GM12878 (cell line): ENCODE results near the gene CFAP141. TPM values are rescaled to one million over a fixed set of nuclear protein-coding genes. Genes with fewer than 3 reads are reported as not detected.

Experiments used
- ATAC-seq: fragments of 200-7000 bp; cut with Tn5 transposase; 3 replicates; pipeline ENCODE4 v1.9.1; 2020; ENCODE audit warnings: mild to moderate bottlenecking, moderate library complexity
- BruUV-seq: library from RNA; stranded (reverse); fragments of 400-500 nt; replicated peaks from 2 replicates; lab custom pipeline; 2021; lab: Mats Ljungman, UMichigan
- CTCF ChIA-PET: fragments of 300-600 bp; sonication (Branson Sonifier 250); formaldehyde crosslinking; extraction: SDS; loops from one replicate; lab custom pipeline; 2021; ENCODE audit warnings: inconsistent platforms; lab: Yijun Ruan, JAX
- POLR2A ChIA-PET: fragments of 350-600 bp; formaldehyde crosslinking; extraction: SDS; loops from one replicate; lab custom pipeline; 2021; ENCODE audit warnings: inconsistent platforms; lab: Charles Lee
- RAD21 ChIA-PET: fragments of 300-600 bp; sonication (Branson Sonifier 250); formaldehyde crosslinking; loops from one replicate; lab custom pipeline; 2023; ENCODE audit warnings: antibody characterized with exemption; ENCODE audit not compliant: unreplicated experiment; lab: Charles Lee
- SMC1A ChIA-PET: fragments of 300-600 bp; sonication (Branson Sonifier 250); formaldehyde crosslinking; loops from one replicate; lab custom pipeline; 2023; ENCODE audit not compliant: unreplicated experiment, uncharacterized antibody; lab: Charles Lee
- DNase-seq: peaks from one replicate; pipeline ENCODE4 v3.0.0-alpha.2; 2011; ENCODE audit warnings: low read depth, low spot score
- FAIRE-seq: peaks from 3 replicates; lab custom pipeline; 2011; peaks lifted over from hg19 to GRCh38; lab: Jason Lieb, UNC
- H2AFZ ChIP-seq: 2 replicates; pipeline ENCODE4 v1.6.0; 2011; ENCODE audit warnings: low read depth, low read length, control low read depth; ENCODE audit not compliant: control insufficient read depth
- H3K27ac ChIP-seq: 2 replicates; pipeline ENCODE4 v1.5.1; 2011; ENCODE audit warnings: control low read depth; ENCODE audit not compliant: control insufficient read depth, insufficient read depth
- H3K27me3 ChIP-seq, 2 experiments: replicated peaks in 1 of 2; 2 replicates each; pipeline versions ENCODE4 v1.6.0 to v1.6.1; 2011; ENCODE audit warnings: low read length in 1 of 2; ENCODE audit not compliant: control insufficient read depth in 2 of 2, insufficient read depth in 2 of 2
- H3K36me3 ChIP-seq, 2 experiments: 2 replicates each; pipeline ENCODE4 v1.5.1; 2011; ENCODE audit warnings: low read length in 1 of 2; ENCODE audit not compliant: control insufficient read depth in 2 of 2, insufficient read depth in 2 of 2
- H3K4me1 ChIP-seq: 2 replicates; pipeline ENCODE4 v1.6.1; 2011; ENCODE audit warnings: mild to moderate bottlenecking, low read length, moderate library complexity, mixed read lengths; ENCODE audit not compliant: control insufficient read depth, insufficient read depth
- H3K4me2 ChIP-seq: 2 replicates; pipeline ENCODE4 v1.6.0; 2011; ENCODE audit warnings: control low read depth; ENCODE audit not compliant: control insufficient read depth, insufficient read depth
- H3K4me3 ChIP-seq: fragments of 200-600 bp; sonication (generic); 2 replicates; pipeline ENCODE4 v1.5.1; 2016
- H3K79me2 ChIP-seq: 2 replicates; pipeline ENCODE4 v1.6.0; 2011; ENCODE audit warnings: low read length; ENCODE audit not compliant: control insufficient read depth, insufficient read depth
- H3K9ac ChIP-seq: 2 replicates; pipeline ENCODE4 v1.8.0; 2011; ENCODE audit warnings: low read length, control low read depth, mixed read lengths; ENCODE audit not compliant: control insufficient read depth, insufficient read depth
- H3K9me3 ChIP-seq: replicated peaks from 3 replicates; pipeline ENCODE4 v1.5.1; 2011; ENCODE audit warnings: mild to moderate bottlenecking, low read length; ENCODE audit not compliant: control insufficient read depth, insufficient read depth
- H4K20me1 ChIP-seq: 2 replicates; pipeline ENCODE4 v1.6.0; 2011; ENCODE audit not compliant: control insufficient read depth, insufficient read depth
- DPF2 ChIP-seq: fragments of 450-650 bp; IDR thresholded peaks from 2 replicates; pipeline ENCODE4 v1.6.1; 2017; ENCODE audit warnings: mild to moderate bottlenecking
- FOS ChIP-seq: IDR thresholded peaks from 3 replicates; pipeline ENCODE4 v1.6.1; 2011; ENCODE audit warnings: borderline replicate concordance; ENCODE audit not compliant: insufficient read length; ENCODE audit errors: extremely low read depth
- HDAC2 ChIP-seq: fragments of 200-600 bp; sonication (generic); IDR thresholded peaks from 2 replicates; pipeline ENCODE4 v1.6.1; 2017
- KLF5 ChIP-seq: fragments of 450-650 bp; IDR thresholded peaks from 2 replicates; pipeline ENCODE4 v1.6.1; 2014; ENCODE audit warnings: mild to moderate bottlenecking; ENCODE audit not compliant: partially characterized antibody
- NRF1 ChIP-seq: conservative IDR thresholded peaks from 2 replicates; pipeline ENCODE4 v1.6.1; 2011; ENCODE audit warnings: mild to moderate bottlenecking, low read depth, low read length, improper control_type of control experiment
- RFX5 ChIP-seq: IDR thresholded peaks from 2 replicates; pipeline ENCODE4 v1.6.1; 2011; ENCODE audit warnings: low read depth, low read length, improper control_type of control experiment
- SIX5 ChIP-seq: IDR thresholded peaks from 2 replicates; pipeline ENCODE4 v1.6.1; 2011; ENCODE audit warnings: mild to moderate bottlenecking, low read depth, low read length, moderate library complexity; ENCODE audit not compliant: severe bottlenecking
- SMAD5 ChIP-seq: IDR thresholded peaks from 2 replicates; pipeline ENCODE4 v1.6.1; 2016; ENCODE audit warnings: antibody characterized with exemption, low read depth
- USF1 ChIP-seq: IDR thresholded peaks from 2 replicates; pipeline ENCODE4 v1.6.1; 2011; ENCODE audit warnings: borderline replicate concordance, low read depth, mild to moderate bottlenecking, moderate library complexity, mixed read lengths, low read length; ENCODE audit not compliant: insufficient read depth; ENCODE audit errors: extremely low read length
- YY1 ChIP-seq: IDR thresholded peaks from 2 replicates; pipeline ENCODE4 v1.6.1; 2011; ENCODE audit warnings: low read depth, mild to moderate bottlenecking, low read length
- ZBTB40 ChIP-seq: fragments of 450-650 bp; IDR thresholded peaks from 2 replicates; pipeline ENCODE4 v1.6.1; 2016; ENCODE audit warnings: mild to moderate bottlenecking, moderate library complexity, borderline replicate concordance
- ZNF592 ChIP-seq: fragments of 450-650 bp; IDR thresholded peaks from 2 replicates; pipeline ENCODE4 v1.6.1; 2017; ENCODE audit warnings: mild to moderate bottlenecking, moderate library complexity
- WGBS: methylation state at CpG from one replicate; pipeline ENCODE4 v1.1.6; 2016; ENCODE audit warnings: low lambda C conversion rate; ENCODE audit not compliant: insufficient replicate concordance, insufficient coverage; ENCODE audit errors: missing lambda C conversion rate; 5-methylcytosine and 5-hydroxymethylcytosine counted together
- in situ Hi-C: fragments of 300-500 bp; cut with MboI; formaldehyde crosslinking; loops from 9 replicates; pipeline ENCODE4 v1.14.3; 2018; ENCODE audit warnings: mixed read lengths
- intact Hi-C: fragments of 100-400 bp; cut with micrococcal nuclease; formaldehyde crosslinking; loops from one replicate; pipeline ENCODE4 v1.14.2; 2022; ENCODE audit not compliant: unreplicated experiment
- polyA plus RNA-seq, 11 experiments: library from polyadenylated mRNA; depleted of rRNA in 4 of 11; unstranded in 6 of 11; stranded (reverse) in 5 of 11; fragments of >200 nt; fragmentation: Nextera tagmentation in 4 of 11; fragmentation: Illumina TruSeq in 1 of 11; extraction: Ambion mirVana in 4 of 11; extraction: Trizol in 1 of 11; gene quantifications; 1 replicate in 1 of 11; 2 replicates in 10 of 11; pipeline versions ENCODE4 v1.2.1 to v1.2.3, GENCODE V29; 2011 to 2016; ENCODE audit warnings: inconsistent platforms in 2 of 11, missing spikeins in 2 of 11, low read depth in 1 of 11
- total RNA-seq, 4 experiments: library from RNA; depleted of rRNA in 3 of 4; stranded (reverse); fragments of >200 nt in 3 of 4; fragmentation: Illumina TruSeq in 1 of 4; extraction: Trizol in 1 of 4; gene quantifications; 2 replicates each; pipeline versions ENCODE4 v1.2.1 to v1.2.3, GENCODE V29; 2013 to 2021
- TF ChIP-seq, protein P1 (sequence below): IDR thresholded peaks from 2 replicates; pipeline ENCODE4 v1.6.1; 2012; ENCODE audit warnings: low read length, inconsistent platforms

The CFAP141 gene
- total and polyA plus RNA-seq, 10 of the 15 experiments (the other 5 are each of a cell fraction or from before 2014, with no cell fraction given) = not detected

- no peak overlapping the region for H2AFZ ChIP-seq
- BruUV-seq = no TSS peak
- peaks cover 18% of the 10 kb centered on the region for H3K4me1 ChIP-seq
- H3K79me2 ChIP-seq = peaks cover 95% of the 10 kb centered on the region
- H3K4me3 ChIP-seq = peak overlapping the region; percentile 99
- ChIA-PET SMC1A (interaction anchor here (0.6 to 2.2 kb wide), 8 partner anchors 25 to 126 kb away, joined by 3 to 8 read pairs (median 4); partner anchors contain the start of gene HAX1), RAD21 (interaction anchor here (0.5 to 1.2 kb wide), 2 partner anchors 23 to 42 kb away, joined by 3 read pairs; no protein-coding TSS in a partner anchor), POLR2A (interaction anchor here (0.5 to 1.2 kb wide), 6 partner anchors 17 to 562 kb away, joined by 3 to 6 read pairs (median 3); no protein-coding TSS in a partner anchor), CTCF (interaction anchor here (1.3 to 1.5 kb wide), 2 partner anchors 23 to 102 kb away, joined by 4 to 7 read pairs; no protein-coding TSS in a partner anchor)
- in situ Hi-C loops (no loop called here), intact Hi-C loops (no loop called here)
- no peak for DNase-seq
- H3K27ac ChIP-seq = no peak overlapping the region
- no peak for ATAC-seq
- WGBS = 100% methylated on average over 1 of the region's 1 CpG
- H3K36me3 ChIP-seq = peaks cover 0 to 21% of the 10 kb centered on the region in 2 experiments; a peak in 2 of 4 replicates
- no peaks in the 10 kb centered on the region; the same call in 1 of the 2 replicates for H4K20me1 ChIP-seq
- FAIRE-seq = no peak
- H3K9me3 ChIP-seq = no peaks in the 10 kb centered on the region
- H3K27me3 ChIP-seq = no peaks in the 10 kb centered on the region
- no peak overlapping the region for H3K9ac ChIP-seq
- peak overlapping the region; percentile 93 for H3K4me2 ChIP-seq
- TF ChIP-seq NRF1 (no peak), DPF2 (no peak), ZBTB40 (no peak), RFX5 (no peak), USF1 (no peak), KLF5 (no peak), SMAD5 (no peak), YY1 (no peak), SIX5 (no peak), HDAC2 (no peak), ZNF592 (no peak), FOS (no peak)
- TF ChIP-seq, protein P1, sequence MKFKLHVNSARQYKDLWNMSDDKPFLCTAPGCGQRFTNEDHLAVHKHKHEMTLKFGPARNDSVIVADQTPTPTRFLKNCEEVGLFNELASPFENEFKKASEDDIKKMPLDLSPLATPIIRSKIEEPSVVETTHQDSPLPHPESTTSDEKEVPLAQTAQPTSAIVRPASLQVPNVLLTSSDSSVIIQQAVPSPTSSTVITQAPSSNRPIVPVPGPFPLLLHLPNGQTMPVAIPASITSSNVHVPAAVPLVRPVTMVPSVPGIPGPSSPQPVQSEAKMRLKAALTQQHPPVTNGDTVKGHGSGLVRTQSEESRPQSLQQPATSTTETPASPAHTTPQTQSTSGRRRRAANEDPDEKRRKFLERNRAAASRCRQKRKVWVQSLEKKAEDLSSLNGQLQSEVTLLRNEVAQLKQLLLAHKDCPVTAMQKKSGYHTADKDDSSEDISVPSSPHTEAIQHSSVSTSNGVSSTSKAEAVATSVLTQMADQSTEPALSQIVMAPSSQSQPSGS = no peak
Measured at GRCh38 chr1:154222518-154222917, 16.4 kb upstream of the CFAP141 start.
